Osteocyte (in vitro differentiated cells): ENCODE measurements around the gene ZSCAN22. TPM values are rescaled to one million over a fixed set of nuclear protein-coding genes. Genes with fewer than 3 reads are reported as not detected.

Experiments used
- DNase-seq: peaks from one replicate; pipeline ENCODE4 v3.0.0; 2021; ENCODE audit warnings: mixed read lengths; ENCODE audit not compliant: unreplicated experiment; ENCODE audit errors: extremely low spot score
- H3K27ac Mint-ChIP-seq: one replicate; pipeline ENCODE4 v1.8.0; 2021; ENCODE audit warnings: mild to moderate bottlenecking, mixed read lengths; ENCODE audit not compliant: unreplicated experiment
- H3K27me3 Mint-ChIP-seq: one replicate; pipeline ENCODE4 v1.8.0; 2021; ENCODE audit warnings: mixed read lengths; ENCODE audit not compliant: unreplicated experiment
- H3K36me3 Mint-ChIP-seq: one replicate; pipeline ENCODE4 v1.8.0; 2021; ENCODE audit warnings: mixed read lengths; ENCODE audit not compliant: unreplicated experiment
- H3K4me1 Mint-ChIP-seq: one replicate; pipeline ENCODE4 v1.8.0; 2021; ENCODE audit warnings: mixed read lengths; ENCODE audit not compliant: unreplicated experiment
- H3K4me3 Mint-ChIP-seq: one replicate; pipeline ENCODE4 v1.8.0; 2021; ENCODE audit warnings: mild to moderate bottlenecking, moderate library complexity, mixed read lengths; ENCODE audit not compliant: unreplicated experiment
- H3K9me3 Mint-ChIP-seq: one replicate; pipeline ENCODE4 v1.8.0; 2021; ENCODE audit warnings: mixed read lengths; ENCODE audit not compliant: unreplicated experiment
- long read RNA-seq: library from polyadenylated mRNA; unstranded; transcript quantifications from one replicate; pipeline ENCODE4 v2.0.0, GENCODE V29; 2021
- total RNA-seq: library from RNA; stranded (reverse); gene quantifications from 2 replicates; pipeline ENCODE4 v1.2.1, GENCODE V29; 2021
- TF ChIP-seq, protein P1 (sequence below): fragments of 200-600 bp; sonication (generic); IDR thresholded peaks from 2 replicates; pipeline ENCODE4 v1.5.0; 2021; ENCODE audit warnings: antibody characterized with exemption, mild to moderate bottlenecking, moderate library complexity

The ZSCAN22 gene
- total RNA-seq, result 3.7 and 4.1 TPM in 2 replicates
- long read RNA-seq, full-length matches to known transcripts, result 3 of 8 reads
- long read RNA-seq, partial matches to known transcripts, result 0 of 8 reads
- long read RNA-seq, other reads (novel, unspliced or antisense), result 5 of 8 reads

- Mint-ChIP-seq H3K4me1 (no peaks in the 10 kb centered on the region), H3K9me3 (no peaks in the 10 kb centered on the region), H3K27me3 (no peaks in the 10 kb centered on the region), H3K36me3 (no peaks in the 10 kb centered on the region), H3K4me3 (no peak within 1 kb of the TSS), H3K27ac (no peak within 1 kb of the TSS)
- DNase-seq, result peak; percentile 97
- TF ChIP-seq, protein P1, sequence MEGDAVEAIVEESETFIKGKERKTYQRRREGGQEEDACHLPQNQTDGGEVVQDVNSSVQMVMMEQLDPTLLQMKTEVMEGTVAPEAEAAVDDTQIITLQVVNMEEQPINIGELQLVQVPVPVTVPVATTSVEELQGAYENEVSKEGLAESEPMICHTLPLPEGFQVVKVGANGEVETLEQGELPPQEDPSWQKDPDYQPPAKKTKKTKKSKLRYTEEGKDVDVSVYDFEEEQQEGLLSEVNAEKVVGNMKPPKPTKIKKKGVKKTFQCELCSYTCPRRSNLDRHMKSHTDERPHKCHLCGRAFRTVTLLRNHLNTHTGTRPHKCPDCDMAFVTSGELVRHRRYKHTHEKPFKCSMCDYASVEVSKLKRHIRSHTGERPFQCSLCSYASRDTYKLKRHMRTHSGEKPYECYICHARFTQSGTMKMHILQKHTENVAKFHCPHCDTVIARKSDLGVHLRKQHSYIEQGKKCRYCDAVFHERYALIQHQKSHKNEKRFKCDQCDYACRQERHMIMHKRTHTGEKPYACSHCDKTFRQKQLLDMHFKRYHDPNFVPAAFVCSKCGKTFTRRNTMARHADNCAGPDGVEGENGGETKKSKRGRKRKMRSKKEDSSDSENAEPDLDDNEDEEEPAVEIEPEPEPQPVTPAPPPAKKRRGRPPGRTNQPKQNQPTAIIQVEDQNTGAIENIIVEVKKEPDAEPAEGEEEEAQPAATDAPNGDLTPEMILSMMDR, result no peak
Measured at GRCh38 chr19:58326914-58327726, at the start of gene ZSCAN22. Gene ZSCAN22, plus strand, starts transcription at chr19:58326994. Its CDS starts 7,809 bp downstream, at chr19:58334803.

GRCh38 chr19:58277197-58277596 is 49.6 kb upstream of the ZSCAN22 start:
- TF ChIP-seq, protein P1, result no peak
- Mint-ChIP-seq H3K36me3 (peaks cover 38% of the 10 kb centered on the region), H3K4me1 (peaks cover 25% of the 10 kb centered on the region), H3K4me3 (no peak overlapping the region), H3K27me3 (no peaks in the 10 kb centered on the region), H3K27ac (no peak overlapping the region), H3K9me3 (peaks cover 6% of the 10 kb centered on the region)
- no peak for DNase-seq

DNA sequence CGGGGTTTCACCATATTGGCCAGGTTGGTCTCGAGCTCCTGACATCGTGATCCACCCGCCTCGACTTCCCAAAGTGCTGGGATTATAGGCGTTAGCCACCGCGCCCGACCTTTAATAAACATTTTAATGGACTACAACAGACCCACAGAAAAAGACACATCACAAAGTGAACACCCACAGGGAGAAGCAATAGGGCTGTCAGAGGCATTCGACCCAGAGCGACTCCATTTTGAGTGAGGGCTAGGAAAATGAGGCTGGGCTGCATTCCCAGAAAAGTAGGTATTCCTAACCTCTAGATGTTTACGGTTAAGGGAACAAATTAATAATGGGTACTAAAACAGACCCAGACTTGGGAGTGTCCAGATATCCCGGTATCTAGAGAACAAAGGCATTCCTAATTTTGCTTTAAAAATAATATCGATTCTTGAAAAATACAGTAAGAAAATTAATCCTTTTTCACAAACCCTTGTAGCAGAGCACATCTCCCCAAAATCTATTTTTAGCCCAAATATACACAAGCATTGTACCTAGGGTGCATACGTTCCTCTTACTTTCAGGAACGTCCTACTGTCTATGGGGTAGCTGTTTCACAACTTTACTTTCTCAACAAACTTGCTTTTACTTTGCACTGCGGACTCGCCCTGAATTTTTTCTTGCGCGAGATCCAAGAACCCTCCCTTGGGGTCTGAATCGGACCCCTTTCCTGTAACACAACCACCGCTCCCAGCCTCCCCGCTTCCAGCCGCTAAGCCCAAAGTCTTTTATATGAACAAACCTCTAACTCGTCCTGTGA is 48.9 kb upstream of the ZSCAN22 start:
- TF ChIP-seq, protein P1, result no peak
- no peaks in the 10 kb centered on the region for H3K27me3 Mint-ChIP-seq
- H3K9me3 Mint-ChIP-seq, result peaks cover 6% of the 10 kb centered on the region
- H3K4me3 Mint-ChIP-seq, result peak overlapping the region; percentile 86
- H3K4me1 Mint-ChIP-seq, result peaks cover 26% of the 10 kb centered on the region
- H3K27ac Mint-ChIP-seq, result peak overlapping the region; percentile 96
- DNase-seq, result no peak
- H3K36me3 Mint-ChIP-seq, result peaks cover 34% of the 10 kb centered on the region

DNA sequence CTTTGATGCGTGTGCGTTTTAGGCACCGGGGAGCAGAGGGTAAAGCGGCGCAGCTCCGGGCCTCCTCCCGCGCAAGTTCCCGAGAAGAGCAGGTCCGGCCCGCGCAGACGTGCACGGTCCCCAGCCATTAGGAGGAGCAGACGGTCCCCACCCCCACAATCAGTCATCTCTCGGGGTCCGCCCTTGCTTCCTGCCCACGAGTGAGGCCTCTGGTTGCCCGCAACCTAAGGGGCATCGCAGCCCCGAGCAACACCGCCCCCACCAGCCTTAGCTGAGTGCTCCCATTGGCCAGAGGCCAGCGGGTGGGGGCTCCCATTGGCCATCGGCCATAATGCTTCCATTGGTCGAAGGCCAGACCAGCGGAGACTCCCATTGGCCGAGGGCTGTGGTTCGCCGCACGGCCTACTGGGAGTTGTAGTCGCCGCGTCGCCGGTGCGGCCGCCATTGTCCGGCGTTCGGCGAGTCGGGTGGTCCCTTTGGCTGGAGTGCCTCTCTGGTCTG is 48.2 kb upstream of the ZSCAN22 start, which contains the start of gene ZNF8:
Gene ZNF8 (plus strand): TSS at position 415 of the 501 bp plus-strand sequence. CDS start 127 bp downstream, outside the sequence.
- Mint-ChIP-seq H3K36me3 (peaks cover 37% of the 10 kb centered on the region), H3K4me3 (peak within 1 kb of the TSS; percentile 86), H3K9me3 (peaks cover 6% of the 10 kb centered on the region), H3K27me3 (no peaks in the 10 kb centered on the region), H3K27ac (peak within 1 kb of the TSS; percentile 96), H3K4me1 (peaks cover 26% of the 10 kb centered on the region)
- peak; percentile 99 for DNase-seq
- TF ChIP-seq, protein P1, result peak; percentile 12
